22Rv1 (cell line): Measurements from ENCODE around the gene MPRIP.
"Not testable (repeated sequence)": the region's sequence is repeated elsewhere in the genome, so short reads cannot be mapped to it uniquely, and the experiment has no call there.

ENCODE experiments used
- H3K27ac ChIP-seq: fragments of 450-650 bp; 2 replicates; pipeline ENCODE4 v1.5.1; 2017
- ZFX ChIP-seq: fragments of 450-650 bp; IDR thresholded peaks from 2 replicates; pipeline ENCODE4 v1.6.1; 2017; ENCODE audit warnings: antibody characterized with exemption, borderline replicate concordance
- TF ChIP-seq, protein P1 (sequence below): fragments of 450-650 bp; IDR thresholded peaks from 2 replicates; pipeline ENCODE4 v1.5.1; 2017; ENCODE audit warnings: mild to moderate bottlenecking

MPRIP gene

DNA sequence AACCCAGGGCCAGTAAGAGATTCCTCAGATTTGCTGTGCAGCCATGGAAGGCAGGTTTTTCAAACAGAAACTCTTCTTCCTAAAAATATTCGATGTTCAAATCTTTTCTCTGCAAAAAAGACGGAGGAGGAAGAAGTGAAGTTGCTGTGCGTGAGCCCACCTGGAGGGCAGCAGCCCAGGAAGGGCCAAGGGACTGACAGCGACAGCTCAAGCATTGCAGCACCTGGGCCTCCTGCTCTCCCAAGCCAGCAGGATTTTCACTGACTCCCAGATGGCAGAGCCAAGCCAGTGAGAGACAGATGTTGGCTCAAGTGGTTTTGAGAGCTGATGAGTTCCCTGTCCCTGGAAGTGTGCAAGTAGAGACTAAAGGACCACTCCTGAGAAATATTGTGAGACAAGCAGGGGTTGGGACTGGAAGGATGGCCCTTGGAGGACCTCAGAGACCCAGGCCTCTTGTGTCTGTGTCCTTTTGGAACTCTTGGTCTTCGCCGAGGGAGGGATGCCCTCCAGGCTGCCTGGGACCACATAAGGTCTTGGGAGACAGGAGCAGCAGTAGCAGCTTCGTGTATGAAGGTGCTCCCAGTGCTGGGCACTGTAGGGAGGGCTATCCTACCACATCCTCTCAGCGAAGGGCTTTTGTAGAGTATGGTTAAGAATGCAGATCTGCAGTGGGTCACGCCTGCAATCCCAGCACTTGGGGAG lies 41.0 kb upstream of the MPRIP start:
- H3K27ac ChIP-seq, result no peak overlapping the region
- TF ChIP-seq ZFX, result no peak
- TF ChIP-seq, protein P1, sequence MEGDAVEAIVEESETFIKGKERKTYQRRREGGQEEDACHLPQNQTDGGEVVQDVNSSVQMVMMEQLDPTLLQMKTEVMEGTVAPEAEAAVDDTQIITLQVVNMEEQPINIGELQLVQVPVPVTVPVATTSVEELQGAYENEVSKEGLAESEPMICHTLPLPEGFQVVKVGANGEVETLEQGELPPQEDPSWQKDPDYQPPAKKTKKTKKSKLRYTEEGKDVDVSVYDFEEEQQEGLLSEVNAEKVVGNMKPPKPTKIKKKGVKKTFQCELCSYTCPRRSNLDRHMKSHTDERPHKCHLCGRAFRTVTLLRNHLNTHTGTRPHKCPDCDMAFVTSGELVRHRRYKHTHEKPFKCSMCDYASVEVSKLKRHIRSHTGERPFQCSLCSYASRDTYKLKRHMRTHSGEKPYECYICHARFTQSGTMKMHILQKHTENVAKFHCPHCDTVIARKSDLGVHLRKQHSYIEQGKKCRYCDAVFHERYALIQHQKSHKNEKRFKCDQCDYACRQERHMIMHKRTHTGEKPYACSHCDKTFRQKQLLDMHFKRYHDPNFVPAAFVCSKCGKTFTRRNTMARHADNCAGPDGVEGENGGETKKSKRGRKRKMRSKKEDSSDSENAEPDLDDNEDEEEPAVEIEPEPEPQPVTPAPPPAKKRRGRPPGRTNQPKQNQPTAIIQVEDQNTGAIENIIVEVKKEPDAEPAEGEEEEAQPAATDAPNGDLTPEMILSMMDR, result no peak

DNA sequence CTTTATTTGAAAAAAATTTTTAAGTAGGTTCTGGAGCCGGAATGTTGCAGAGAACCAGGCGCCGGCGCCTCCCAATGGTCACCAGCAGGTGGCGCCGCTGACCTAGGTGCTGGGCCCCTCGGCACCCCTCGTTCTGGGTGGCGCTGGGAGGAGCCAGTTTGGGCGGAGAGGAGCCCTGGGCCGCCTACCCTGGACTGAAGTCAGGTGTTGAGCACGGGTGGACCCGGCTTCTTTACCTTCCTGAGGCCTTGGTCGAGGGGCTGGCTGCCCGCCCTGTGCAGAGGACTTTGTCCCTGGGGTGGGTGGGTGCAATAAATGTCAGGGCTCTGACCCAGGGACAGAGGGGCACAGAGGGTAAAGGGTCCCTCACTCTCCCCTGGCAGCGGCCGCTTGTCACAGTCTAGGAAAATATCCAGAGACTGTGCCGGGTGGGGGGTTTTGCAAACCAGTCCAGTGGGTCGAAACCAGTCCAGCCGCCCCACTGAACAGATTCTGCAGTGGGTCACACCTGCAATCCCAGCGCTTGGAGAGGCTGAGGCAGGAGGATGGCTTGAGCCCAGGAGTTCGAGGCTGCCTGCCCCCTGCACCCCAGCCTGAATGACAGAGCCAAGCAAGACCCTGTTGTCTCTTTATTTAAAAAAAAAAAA lies 40.3 kb upstream of the MPRIP start:
- TF ChIP-seq, protein P1, result peak; percentile 98
- no peak for TF ChIP-seq ZFX
- H3K27ac ChIP-seq, result no peak overlapping the region

DNA sequence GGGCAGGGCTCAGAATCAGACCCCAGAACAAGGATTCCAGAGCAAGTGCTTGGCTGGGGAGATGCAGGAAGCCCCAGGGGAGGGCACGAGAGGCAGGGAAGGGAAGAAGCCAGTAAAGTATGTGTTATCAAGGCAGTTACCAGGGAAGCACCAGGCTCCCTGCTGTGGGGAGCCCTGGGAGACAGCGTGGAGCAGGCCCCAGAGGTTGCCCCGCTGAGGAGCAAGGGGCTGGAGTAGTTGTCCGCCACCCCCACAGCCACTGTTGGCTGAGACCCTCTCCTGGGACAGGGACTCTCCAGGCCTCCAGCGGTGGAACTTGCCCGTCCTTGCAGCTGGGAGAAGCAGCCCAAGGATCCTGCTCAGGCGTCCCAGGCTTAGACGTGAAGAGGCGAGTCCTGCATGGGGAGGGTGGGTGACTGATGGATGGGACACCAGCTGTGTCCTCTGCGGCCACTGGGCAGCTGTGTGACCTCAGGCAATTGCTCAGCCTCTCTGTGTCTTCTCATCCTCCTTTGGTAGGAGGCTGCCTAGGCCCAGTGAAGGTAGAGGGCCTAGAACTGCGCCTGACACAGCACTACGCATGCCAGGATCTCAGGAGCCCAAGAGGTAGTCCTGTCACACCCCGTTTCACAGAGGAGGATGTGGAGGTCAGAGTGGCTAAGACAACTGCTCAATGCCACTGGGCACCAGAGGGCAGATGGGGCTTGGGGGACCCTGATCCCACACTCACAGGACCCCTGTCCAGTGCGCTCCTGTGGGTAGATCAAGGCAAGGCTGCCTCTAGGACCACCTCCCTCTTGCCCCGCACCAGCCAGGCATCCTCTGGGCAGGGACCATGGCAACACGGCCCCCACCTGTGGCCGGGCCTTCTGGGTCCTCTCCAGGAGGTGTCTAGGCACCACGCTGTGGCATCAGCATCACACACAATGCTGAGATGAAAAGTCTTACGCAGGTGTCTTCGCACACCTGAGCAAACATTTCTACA lies 39.2 kb upstream of the MPRIP start:
- H3K27ac ChIP-seq, result not testable (repeated sequence)

DNA sequence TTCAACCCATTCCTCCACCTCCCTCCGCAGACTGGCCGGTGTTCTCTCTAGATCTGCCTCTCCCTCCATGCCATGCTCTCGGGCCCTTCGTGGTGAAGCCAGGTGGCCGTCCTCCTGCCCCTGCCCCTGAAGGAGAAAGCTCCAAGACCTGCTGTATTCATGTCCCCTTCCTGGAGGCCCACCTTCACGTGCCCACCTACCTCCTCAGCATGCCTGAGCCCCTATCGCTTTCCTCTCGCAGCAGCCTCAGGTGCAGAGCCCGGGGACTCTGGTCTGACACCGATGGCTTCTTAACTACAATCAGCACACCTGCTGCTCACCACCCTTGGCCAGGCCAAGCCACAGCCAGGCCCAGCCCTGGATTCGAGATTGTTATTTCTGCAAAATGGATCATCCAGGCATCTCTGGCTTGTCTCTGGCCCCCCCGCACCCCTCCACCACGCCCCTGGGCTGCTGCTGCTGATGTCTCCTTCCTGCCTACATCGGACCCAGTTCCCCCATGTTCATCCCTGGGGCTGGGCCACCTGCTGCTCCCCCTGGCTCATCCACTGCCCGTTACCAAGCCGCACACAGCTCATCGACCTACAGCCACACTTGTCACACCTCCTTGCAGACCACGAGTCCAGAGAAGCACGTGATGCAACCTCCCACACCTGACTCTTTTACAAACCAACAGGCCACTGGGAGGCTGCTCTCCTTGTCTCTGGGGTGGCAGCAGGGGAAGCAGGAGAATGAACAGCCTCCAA lies 37.8 kb upstream of the MPRIP start:
- no peak for TF ChIP-seq ZFX
- TF ChIP-seq, protein P1, result no peak
- H3K27ac ChIP-seq, result no peak overlapping the region

DNA sequence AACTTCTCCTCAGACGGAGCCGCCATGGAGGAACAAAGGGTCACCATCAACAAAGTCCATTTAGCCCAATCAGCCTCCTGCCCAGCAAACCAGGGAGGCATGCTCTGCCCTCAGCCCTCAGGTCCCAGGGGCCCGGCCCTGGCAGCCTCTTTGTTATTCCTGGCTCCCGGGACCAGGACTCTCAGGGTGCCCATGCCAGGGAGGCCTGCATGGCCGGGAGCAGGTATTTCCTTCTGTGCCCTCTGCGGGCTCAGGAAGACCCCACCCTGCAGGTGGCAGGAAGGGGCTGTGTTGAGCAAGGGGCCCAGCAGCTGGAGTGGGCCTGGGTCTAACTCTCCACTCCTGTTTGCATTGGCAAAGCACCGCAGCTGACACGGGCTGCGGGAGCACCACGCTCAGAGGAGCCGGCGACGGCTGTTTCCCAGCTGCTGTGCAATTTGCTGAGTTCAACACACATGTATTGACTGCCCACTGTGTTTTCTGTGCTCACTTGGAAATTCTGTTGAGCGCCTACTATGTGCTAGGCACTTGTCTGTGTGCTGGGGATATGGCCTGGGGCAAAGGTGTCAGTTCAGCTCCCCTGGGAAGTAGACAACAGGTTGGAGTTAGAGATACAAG lies 37.2 kb upstream of the MPRIP start:
- not testable (repeated sequence) for H3K27ac ChIP-seq

DNA sequence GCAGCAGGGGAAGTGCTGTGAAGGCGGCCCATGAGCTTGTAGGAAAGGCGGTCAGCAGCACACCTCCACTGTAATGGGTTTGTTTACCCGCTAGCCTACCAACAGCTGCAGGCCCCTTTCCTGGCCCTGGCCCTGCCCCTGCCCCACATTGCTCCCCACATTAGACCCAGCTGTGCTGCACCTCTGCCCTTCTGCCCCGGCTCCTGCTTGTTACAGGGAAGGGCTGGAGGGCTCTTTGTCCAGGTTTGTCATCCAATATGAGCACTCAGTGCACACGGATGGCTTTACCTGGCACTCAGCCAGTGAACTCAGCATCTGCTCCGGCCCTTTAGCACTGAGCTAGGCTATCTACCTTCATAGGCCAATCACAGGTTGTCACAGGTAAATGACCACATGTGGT lies 34.4 kb upstream of the MPRIP start:
- H3K27ac ChIP-seq, result not testable (repeated sequence)

DNA sequence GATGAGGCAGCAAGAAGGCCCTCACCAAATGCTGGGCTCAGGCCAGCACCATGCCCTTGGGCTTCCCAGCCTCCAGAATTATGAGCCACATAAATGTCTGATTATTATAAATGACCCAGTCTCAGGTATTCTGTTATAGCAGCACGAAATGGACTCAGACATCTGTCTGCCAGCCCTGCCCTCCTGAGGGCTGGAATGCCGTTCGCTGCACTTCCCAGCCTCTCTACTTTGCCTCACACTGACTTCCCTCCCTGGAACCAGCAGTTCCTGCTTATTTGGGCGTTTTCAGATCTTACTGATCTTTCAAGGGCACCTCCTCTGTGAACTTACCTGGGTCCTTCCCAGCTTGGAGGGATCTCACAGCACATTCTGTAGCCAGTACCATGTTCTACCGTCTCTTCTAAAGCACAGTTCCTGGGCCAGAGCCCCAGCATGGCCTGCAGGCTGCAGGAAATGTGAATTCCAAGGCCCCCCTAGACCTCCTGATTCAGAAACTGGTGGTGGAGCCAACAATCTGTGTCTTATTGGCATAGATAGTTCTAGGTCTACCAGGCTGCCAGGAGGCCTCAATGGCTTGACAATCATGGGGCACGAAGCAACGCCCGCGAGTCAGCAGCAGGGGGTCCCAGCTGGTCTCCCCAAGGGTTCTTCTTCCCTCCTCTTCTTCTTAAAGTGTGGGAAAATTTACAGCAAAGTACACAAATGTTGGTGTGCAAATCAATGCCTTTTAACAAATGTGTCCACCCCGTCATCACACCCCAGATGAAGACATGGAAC lies 33.4 kb upstream of the MPRIP start:
- H3K27ac ChIP-seq, result not testable (repeated sequence)

DNA sequence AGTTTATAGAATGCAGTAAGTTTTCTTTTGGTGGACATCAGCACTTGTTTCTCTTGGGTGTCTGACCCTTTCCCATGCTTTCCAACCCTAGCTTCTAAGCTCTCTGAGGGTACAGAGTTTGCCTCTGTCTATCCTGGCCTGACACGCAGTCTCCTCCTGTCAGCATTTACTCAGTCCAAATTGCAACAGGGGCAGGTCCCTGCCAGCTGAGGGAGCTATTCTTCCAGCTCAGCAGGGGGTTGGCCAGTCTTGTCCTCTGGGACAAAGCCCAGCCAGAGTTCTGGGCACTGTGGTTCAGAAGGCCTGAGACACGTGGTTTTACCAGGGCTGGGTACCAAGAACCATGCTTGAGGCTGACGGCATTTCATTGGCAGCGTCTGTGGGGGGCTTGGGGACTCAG lies 32.3 kb upstream of the MPRIP start:
- TF ChIP-seq, protein P1, result peak; percentile 15; the same call in 1 of the 2 replicates
- H3K27ac ChIP-seq, result not testable (repeated sequence)

DNA sequence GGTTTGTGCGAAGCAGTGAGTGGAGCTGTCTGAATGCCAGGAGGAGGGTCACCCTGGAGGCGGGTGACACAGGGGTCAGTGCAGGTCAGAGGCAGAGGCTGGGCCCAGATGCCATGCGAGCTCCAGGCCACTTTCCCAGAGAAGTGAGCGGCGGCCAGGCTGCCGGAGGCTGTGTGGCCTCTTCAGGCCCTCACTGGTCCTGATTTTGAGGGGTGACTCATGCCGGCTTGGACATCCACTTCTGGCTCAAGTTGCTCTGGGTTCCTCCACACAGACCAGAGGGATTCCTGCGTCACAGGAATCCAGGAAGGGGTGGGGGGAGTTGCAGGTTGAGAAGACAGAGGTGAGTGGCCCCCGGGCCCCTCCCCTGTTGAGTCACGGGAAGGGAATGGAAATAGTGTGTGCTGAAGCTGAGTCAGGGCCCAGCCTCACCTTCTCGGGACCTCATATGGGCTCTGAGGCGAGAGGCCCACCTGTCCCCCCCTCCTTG lies 31.7 kb upstream of the MPRIP start:
- not testable (repeated sequence) for H3K27ac ChIP-seq

DNA sequence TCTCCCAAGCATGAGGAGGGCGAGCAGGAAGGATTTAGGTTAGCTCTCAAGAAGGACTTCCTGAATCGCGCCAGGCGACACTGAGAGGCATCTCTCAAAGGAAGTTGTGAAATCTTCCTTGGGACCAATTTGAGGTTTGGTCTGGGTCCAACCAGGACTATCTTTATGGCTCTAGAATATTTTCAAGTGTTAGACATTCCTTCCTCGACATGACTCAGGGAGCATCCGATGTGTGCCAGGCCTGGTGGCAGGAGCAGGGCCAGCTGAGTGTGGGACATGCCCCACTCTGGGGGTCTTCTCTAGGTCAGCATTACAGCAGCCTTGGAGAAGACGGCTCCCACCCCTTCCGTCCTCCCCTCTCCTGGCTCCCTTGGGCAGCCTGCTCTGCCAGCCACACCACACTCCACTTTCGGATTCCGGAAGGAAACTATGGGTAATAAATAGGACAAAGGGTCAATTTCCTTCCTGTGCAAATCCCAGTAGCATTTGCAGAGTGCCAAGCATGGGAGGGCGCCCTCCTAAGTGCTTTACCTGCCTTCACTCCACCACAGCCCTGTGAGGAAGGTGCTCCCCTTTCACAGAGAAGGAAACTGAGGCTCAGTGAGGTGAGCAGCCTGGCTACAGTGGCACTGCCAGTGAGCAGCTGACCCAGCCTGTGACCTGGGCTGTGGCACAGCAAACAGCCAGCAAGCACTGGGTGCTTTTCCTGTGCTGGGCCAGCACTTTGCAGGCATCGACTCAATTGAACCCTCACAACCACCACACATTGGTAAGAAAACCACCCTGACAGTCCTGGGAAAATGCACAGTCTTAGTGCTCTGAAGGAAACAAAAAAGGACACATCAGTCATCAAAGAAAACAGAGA lies 31.0 kb upstream of the MPRIP start:
- not testable (repeated sequence) for H3K27ac ChIP-seq

DNA sequence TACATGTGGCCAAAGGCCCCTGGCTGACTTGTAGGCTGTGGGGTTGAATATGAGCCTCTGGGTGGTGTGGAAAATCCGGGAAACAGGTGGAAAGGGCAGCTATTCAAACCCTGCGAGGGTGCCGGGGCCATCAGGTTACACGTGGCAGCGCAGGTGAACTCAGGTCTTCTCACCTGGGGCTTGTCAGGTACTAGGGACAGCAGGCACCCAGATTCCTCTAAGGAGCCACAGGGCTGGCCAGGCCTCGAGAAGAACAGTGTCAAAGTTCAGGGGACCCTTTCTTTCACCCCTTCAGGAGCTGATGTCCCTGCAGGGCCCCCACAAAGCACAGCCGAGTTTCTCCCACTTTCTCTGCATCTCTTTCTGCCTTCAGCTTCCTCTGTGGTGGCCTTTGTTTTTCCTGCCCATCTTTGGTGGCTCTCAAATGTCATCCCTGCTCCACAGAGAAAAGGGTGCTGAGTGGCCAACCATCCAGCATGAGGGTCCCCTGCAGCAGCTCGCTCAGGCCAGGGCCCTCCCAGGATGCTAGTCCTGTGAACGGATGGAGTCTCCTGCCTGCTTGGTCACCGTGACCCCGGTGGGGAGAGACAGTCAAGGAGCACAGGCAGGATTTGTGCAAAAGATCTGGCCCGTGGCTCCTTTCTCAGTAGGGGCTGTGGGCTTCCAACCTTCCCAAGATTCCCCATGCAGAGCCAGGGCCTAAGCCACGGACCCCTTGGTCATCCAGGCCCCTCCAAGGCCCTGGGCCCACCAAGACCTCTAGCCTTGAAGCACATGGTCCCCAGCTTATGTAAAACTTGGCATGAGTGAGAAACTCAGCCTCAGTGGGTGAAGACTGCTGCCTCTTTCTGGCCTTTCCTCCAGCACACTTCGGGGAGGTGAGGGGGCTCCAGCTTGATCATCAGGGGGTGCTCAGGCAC lies 28.2 kb upstream of the MPRIP start:
- H3K27ac ChIP-seq, result not testable (repeated sequence)
